Astrocyte of the cerebellum (primary cell): Measurements from ENCODE around the gene PMPCA.
A peak's percentile ranks its signal among the peaks of the same experiment; 100 is the strongest.

Source experiments
- DNase-seq: peaks from one replicate; pipeline ENCODE4 v3.0.0-alpha.2; 2011; ENCODE audit warnings: low read depth
- H3K4me3 ChIP-seq: 2 replicates; pipeline ENCODE4 v1.5.1; 2011; ENCODE audit warnings: mild to moderate bottlenecking, low read depth, low read length, moderate library complexity
- CTCF ChIP-seq: IDR thresholded peaks from 2 replicates; pipeline ENCODE4 v1.5.1; 2012; ENCODE audit warnings: low read length, low read depth, moderate library complexity, mild to moderate bottlenecking; ENCODE audit errors: missing control alignments
- in situ Hi-C: cut with HindIII; loops from 2 replicates; pipeline ENCODE4 v1.10.0; 2017; ENCODE audit warnings: low sequenced_read_pairs

PMPCA gene

GRCh38 chr9:136370037-136370436 is 40.4 kb upstream of the PMPCA start:
- no peak for DNase-seq
- no peak overlapping the region for H3K4me3 ChIP-seq
- TF ChIP-seq CTCF = no peak
- in situ Hi-C loops = no loop called here

GRCh38 chr9:136370687-136371532 is 39.5 kb upstream of the PMPCA start:
- TF ChIP-seq CTCF = no peak
- DNase-seq = no peak
- no peak overlapping the region for H3K4me3 ChIP-seq
- in situ Hi-C loops = no loop called here

- TF ChIP-seq CTCF = no peak
- no peak overlapping the region for H3K4me3 ChIP-seq
- DNase-seq = no peak
- in situ Hi-C loops = no loop called here
Measured at GRCh38 chr9:136371533-136371880, 39.0 kb upstream of the PMPCA start.

DNA sequence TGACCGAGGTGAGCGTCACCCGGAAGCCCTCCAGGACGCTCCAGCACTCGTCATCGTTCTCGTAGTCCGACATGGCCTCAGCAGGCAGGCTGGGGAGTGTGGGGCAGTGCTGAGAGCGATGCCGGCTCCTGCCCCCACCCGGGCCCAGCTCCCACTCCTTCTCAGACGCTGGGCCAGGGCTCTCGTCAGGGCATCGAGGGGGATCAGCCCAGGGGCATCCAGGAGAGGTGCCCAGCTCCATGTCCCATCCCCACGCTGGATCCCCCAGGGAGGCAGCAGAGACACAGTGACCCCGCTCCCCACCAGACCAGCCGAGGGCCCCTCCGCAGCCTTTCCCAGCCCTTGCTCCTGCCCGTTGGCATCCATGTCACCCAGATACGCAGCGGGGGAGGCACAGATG is 38.5 kb upstream of the PMPCA start:
- no peak overlapping the region for H3K4me3 ChIP-seq
- no peak for TF ChIP-seq CTCF
- no peak for DNase-seq
- in situ Hi-C loops = no loop called here

DNA sequence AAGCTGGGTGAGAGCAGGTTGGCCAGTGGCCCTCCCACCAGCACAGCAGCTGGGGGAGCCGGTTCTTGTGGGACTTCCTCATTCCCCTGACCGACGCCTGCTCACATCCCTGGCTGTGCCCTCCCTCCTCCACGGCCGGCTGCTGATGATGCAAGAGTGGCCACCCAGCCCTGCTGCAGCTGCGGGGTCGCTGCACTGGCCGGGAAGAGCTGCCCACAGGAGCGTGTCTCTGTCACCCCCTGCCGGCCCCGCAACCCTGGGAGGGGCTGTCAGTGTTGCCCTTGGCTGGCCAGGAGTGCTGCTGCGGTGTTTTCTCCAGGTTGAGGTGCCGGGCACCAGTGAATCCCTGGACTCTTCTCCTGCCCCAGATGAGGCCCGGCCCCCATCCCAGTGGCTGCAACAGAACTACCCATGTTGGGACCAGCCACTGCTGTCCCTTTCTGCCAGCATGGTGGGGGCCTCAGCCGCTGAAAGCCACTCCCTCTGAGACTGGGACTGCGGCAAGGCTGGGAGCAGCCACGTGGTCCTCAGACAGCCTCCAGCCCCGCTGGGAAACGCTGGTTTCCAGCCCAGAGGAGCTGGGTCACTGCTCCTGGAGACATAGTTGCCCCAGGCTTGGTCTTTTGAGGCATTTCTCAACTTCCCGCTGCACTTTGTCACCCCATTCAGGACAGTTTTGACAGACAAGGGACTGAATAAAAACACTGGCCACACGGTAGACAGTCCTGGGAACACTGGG is 37.7 kb upstream of the PMPCA start:
- no peak overlapping the region for H3K4me3 ChIP-seq
- in situ Hi-C loops = no loop called here
- peak; percentile 8 for DNase-seq
- TF ChIP-seq CTCF = no peak

DNA sequence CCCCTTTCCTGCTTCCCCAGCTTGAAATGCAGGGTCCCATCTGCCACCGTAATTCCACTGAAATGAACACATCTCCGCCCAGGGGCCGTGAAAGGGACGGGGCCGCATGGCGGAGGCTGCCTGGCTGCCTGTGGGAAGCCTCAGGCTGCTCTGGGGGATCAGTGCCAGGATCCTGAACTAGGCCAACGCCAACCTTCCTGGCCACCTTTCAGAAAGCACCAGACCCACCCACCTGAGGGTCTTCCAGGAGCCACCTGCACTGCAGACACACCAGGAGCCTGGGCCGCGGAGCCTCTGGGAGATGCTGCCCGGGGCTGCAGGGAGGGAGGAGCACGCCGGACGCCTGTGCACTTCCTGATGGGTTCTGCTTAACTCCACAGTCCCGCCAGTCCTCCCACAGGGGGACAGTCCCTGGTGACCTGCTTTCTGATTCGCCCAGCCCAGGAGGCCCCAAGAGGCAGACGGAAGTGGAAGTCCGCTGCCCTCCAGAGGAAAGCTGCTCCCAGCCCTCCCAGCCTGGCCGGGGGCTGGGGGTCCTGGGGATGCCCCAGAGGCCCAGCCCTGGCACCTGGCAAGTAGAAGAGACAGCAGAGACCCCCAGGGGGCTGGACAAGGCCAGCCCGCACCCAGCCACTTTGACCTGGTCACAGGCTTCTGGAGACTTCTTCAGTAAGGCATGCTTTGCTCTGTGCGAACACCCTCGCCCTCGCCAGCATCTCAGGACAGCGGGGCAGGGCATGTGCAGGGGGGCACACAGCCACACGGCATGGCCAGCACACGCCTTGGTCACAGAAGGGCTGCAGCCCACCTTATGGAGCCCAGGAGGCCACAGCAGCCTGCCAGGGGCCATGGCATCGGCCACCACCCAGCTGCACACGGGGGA is 36.9 kb upstream of the PMPCA start, which contains the start of gene CARD9:
TSS of gene CARD9 (minus strand) at position 370 of the 883 bp plus-strand sequence. CDS start 1,591 bp downstream, outside the sequence.
- no peak for TF ChIP-seq CTCF
- in situ Hi-C loops = no loop called here
- H3K4me3 ChIP-seq = no peak within 1 kb of the TSS
- no peak for DNase-seq
